AG09309 (cell line): ENCODE data around the gene SYS1.

Experiments
- DNase-seq: peaks from one replicate; pipeline ENCODE4 v3.0.0-alpha.2; 2010; ENCODE audit warnings: low read depth
- H3K4me3 ChIP-seq: 2 replicates; pipeline ENCODE4 v1.5.1; 2011; ENCODE audit warnings: mild to moderate bottlenecking, low read depth, low read length, moderate library complexity; ENCODE audit not compliant: control insufficient read depth
- CTCF ChIP-seq: IDR thresholded peaks from 2 replicates; pipeline ENCODE4 v1.5.1; 2011; ENCODE audit warnings: mild to moderate bottlenecking, low read depth, low read length, inconsistent platforms; ENCODE audit not compliant: insufficient read depth, control insufficient read depth; ENCODE audit errors: missing control alignments

SYS1 gene

DNA sequence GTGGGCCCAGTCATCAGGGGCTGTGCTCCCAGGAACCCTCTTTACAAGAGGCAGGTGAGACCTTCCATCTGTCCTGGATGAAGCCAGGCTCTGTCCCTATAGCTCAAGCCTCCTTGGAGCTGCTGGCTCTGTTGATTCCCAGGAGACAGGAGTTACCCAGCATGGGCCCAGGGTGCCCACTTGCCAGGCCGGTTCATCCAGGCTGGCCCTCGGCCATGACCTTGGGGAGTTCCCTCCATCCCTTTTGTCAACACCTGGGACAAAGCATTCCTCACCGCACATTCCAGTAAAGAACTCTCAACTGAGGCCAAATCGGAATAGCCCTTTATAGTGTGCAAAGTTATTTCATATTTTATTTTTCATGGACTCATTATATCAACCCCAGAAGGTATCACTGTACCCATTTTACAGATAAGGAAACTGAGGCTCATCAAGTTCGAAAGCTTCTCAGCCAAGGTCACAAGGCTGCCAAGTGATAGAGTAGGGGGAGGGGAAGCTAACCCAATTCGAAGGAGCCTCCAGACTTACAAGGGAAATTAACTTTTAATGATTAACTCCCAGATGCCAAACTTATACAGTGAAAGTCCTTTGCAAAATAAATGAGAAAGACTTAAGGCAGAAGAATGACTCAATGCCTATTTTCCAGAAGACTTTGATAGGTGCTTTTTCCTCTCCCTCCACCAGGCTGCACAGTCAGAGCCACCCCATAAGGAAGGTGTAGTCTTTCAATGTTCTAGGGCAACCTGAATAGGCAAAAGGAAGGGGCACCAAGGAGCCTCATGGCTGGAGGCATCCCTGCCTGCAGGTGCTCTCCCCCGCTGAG is 33.2 kb upstream of the SYS1 start:
- no peak for TF ChIP-seq CTCF
- no peak for DNase-seq
- H3K4me3 ChIP-seq = no peak overlapping the region

DNA sequence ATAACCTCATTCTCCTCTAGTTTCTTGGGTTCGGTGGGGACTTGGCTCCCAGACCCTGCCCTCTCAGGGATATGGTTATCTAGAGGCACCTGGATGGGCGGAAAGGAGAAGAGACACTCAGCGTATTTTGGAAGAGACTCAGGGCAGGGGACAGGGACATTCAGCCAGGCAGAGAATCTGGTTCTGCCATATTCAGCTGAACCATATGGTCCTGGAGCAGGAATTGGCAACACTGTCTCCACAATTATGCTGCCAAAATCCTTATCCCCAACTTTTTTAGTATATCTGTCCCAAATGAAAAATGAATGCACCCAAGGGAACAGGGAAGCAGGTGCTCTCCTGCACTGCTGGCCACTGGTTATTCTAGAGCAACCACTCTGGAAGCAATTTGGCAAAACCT is 32.5 kb upstream of the SYS1 start:
- no peak overlapping the region for H3K4me3 ChIP-seq
- DNase-seq = no peak
- no peak for TF ChIP-seq CTCF

DNA sequence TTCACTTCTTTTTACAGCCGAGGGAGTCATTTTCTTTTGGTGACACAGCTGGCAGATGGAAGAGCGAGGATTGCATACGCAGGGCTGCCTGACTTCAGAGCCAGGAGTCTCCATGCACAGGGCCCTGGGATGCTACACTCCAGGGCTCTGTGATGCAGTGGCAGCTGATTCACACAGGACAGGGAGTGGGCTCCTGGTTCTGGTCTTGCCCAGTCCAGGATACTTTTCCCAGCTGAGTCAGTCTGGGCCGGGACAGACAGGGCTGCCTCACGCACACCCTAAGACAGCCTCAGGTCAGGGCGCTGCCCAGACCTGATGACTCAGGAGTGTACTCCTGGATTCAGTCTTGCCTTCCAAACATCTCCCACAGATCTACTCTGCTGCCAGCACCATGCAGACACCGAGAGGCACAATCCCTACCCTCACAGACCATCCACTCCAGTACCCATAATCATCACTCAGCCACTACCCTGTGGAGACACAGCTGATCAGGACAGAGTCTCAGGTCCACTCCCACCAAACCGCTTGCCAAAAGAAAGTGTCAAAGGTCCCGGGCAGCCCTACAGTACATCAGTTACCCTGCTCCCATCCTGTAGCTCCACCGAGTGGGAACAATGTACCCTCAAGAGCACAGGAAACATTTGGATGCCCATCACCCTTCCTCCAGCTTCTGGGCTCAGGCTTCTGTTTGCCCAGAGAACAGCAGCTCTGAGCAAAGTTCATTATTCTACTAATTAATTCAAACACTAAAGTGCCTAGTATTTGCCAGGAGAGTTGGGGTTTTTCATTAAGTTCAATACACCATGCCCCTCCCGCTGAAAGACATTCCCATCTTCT is 26.2 kb upstream of the SYS1 start:
- TF ChIP-seq CTCF = no peak
- DNase-seq = peak; percentile 93
- H3K4me3 ChIP-seq = no peak overlapping the region

DNA sequence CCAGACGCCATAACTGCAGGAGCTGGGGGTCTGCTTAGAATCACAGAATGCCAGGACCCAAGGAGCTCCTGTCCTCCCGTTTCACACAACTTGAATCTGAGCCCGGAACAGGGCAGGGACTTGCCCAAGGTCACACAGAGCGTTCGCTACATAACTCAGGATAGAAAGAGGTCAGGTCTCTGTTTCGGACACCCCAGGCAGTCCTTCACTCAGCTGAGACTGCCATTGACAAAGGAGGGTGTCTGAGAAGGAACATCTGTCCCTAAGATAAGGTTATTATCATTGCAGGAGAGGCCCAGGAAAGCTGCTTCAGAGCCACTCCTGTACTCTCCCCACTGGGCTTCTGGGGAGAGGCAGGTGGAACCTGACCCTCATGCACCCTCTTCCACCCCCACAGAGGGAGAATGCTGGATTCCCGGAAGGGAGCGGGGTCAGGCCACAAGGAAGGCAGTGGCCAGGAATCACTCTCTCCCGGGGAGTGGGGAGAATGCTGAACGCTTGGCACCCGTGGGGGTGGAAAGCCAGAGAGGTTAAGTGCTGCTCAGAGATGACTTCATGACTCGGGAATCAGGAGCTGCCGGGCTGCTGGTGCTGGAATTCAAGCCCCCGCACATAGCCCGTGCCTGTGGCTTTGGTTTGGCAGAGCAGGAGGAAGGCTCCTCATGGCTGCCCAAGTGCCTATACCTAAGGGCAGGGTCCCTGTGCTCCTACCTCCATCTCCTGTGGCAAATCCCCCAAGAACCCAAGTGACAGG is 25.4 kb upstream of the SYS1 start:
- H3K4me3 ChIP-seq = no peak overlapping the region
- no peak for TF ChIP-seq CTCF
- peak; percentile 78 for DNase-seq

DNA sequence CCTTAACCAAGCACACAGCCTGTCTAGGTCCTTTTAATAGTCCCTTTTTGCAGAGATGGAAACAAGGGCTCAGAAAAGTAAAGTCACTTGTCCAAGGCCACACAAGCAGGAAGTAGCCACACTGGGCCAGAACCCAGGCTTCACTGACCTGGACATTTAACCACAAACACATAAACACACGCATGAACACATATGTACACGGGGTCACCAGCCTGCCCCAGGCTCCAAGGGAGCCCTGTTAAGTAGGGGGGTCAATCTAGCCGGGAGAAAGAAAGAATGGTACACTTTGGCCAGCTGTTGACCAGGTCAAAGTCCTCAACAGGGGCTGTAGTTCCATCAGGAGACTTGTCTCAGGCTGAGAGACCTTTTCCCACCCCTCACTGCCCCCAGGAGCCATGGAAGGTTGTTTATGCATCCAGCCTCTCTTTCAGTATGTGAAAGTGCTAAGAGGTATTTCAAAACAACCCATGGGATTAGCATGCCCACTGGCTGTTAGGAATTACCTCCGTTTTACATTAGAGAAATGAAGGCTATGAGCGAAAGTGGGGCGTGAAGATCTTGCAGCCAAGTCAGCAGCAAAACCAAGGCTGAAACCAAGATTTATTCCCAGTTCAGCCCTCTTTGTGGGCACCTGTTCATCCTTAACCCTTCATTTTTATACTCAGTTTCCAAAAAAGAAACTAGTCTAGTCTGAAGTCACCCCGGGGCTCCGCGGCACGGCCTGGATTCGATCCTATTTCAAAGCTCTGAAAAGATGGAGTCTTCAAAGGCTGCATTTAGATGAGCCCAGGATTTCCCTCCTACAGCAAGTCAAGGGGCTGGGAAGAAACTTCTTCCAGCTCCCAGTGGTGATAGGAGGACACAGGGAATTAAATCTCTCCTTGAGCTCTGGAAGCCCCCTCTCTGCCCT is 24.6 kb upstream of the SYS1 start:
- no peak overlapping the region for H3K4me3 ChIP-seq
- DNase-seq = no peak
- TF ChIP-seq CTCF = no peak
